Epithelial cell of esophagus (primary cell): Measurements from ENCODE around the gene ASF1A.

ENCODE experiments used
- DNase-seq: peaks from one replicate; pipeline ENCODE4 v3.0.0; 2010; ENCODE audit warnings: low read depth
- H3K4me3 ChIP-seq: 2 replicates; pipeline ENCODE4 v1.5.1; 2011; ENCODE audit warnings: mild to moderate bottlenecking, low read length, control low read depth
- CTCF ChIP-seq: IDR thresholded peaks from 2 replicates; pipeline ENCODE4 v1.5.1; 2011; ENCODE audit warnings: low read depth, mild to moderate bottlenecking, low read length, control low read depth, inconsistent platforms; ENCODE audit not compliant: insufficient read depth; ENCODE audit errors: missing control alignments

ASF1A gene

GRCh38 chr6:118897386-118897785, 3.4 kb downstream of the ASF1A start:
- TF ChIP-seq CTCF = no peak
- DNase-seq = no peak
- no peak overlapping the region for H3K4me3 ChIP-seq

GRCh38 chr6:118899948-118900347, 6.0 kb downstream of the ASF1A start:
- no peak overlapping the region for H3K4me3 ChIP-seq
- DNase-seq = no peak
- TF ChIP-seq CTCF = no peak

- no peak for TF ChIP-seq CTCF
- peak; percentile 34 for DNase-seq
- H3K4me3 ChIP-seq = no peak overlapping the region
These were observed 8.8 kb downstream of the ASF1A start for GRCh38 chr6:118902726-118903125.

- no peak overlapping the region for H3K4me3 ChIP-seq
These were observed 9.2 kb downstream of the ASF1A start for GRCh38 chr6:118903138-118903537.

GRCh38 chr6:118903691-118904090, 9.7 kb downstream of the ASF1A start:
- no peak overlapping the region for H3K4me3 ChIP-seq
- DNase-seq = no peak
- no peak for TF ChIP-seq CTCF

More at GRCh38 chr6:118903138-118903537, 9.2 kb downstream of the ASF1A start:
- no peak for DNase-seq
- no peak for TF ChIP-seq CTCF

GRCh38 chr6:118905084-118905483, 11.1 kb downstream of the ASF1A start:
- no peak for TF ChIP-seq CTCF
- DNase-seq = no peak
- no peak overlapping the region for H3K4me3 ChIP-seq

GRCh38 chr6:118905851-118906250, 11.9 kb downstream of the ASF1A start:
- peak; percentile 29 for DNase-seq
- H3K4me3 ChIP-seq = no peak overlapping the region

More at GRCh38 chr6:118905851-118906250, 11.9 kb downstream of the ASF1A start:
- no peak for TF ChIP-seq CTCF
